Choroid plexus epithelial cell (primary cell): ENCODE data around the gene H2AZ2.

Source experiments
- DNase-seq: peaks from one replicate; pipeline ENCODE4 v3.0.0-alpha.2; 2010; ENCODE audit warnings: low read depth
- H3K4me3 ChIP-seq: 2 replicates; pipeline ENCODE4 v1.5.1; 2011; ENCODE audit warnings: low read depth, mild to moderate bottlenecking, control low read depth, low read length, moderate library complexity
- CTCF ChIP-seq: conservative IDR thresholded peaks from 2 replicates; pipeline ENCODE4 v1.5.1; 2011; ENCODE audit warnings: low read depth, mild to moderate bottlenecking, control low read depth, inconsistent platforms, low read length, moderate library complexity

The H2AZ2 gene

GRCh38 chr7:44847920-44848634 is at the start of gene H2AZ2:
H2AZ2 (minus strand) TSS chr7:44848087; CDS start chr7:44847971, 116 bp downstream.
- H3K4me3 ChIP-seq = peak within 1 kb of the TSS; percentile 75
- peak; percentile 100 for DNase-seq
- no peak for TF ChIP-seq CTCF

- DNase-seq = peak; percentile 55
- no peak overlapping the region for H3K4me3 ChIP-seq
- no peak for TF ChIP-seq CTCF
These were observed 49.4 kb upstream of the H2AZ2 start for GRCh38 chr7:44897309-44897708.

GRCh38 chr7:44894888-44895580 is 47.1 kb upstream of the H2AZ2 start:
- H3K4me3 ChIP-seq = no peak overlapping the region
- no peak for DNase-seq
- no peak for TF ChIP-seq CTCF

- no peak overlapping the region for H3K4me3 ChIP-seq
- peak; percentile 15 for DNase-seq
- no peak for TF ChIP-seq CTCF
These were observed 45.9 kb upstream of the H2AZ2 start for GRCh38 chr7:44893710-44894234.

GRCh38 chr7:44891791-44892190 is 43.9 kb upstream of the H2AZ2 start:
- no peak for TF ChIP-seq CTCF
- DNase-seq = no peak
- no peak overlapping the region for H3K4me3 ChIP-seq

GRCh38 chr7:44891372-44891771 is 43.5 kb upstream of the H2AZ2 start:
- H3K4me3 ChIP-seq = no peak overlapping the region
- no peak for TF ChIP-seq CTCF
- no peak for DNase-seq
